H1 (cell line): ENCODE results near the gene VHLL. TPM values are rescaled to one million over a fixed set of nuclear protein-coding genes. Genes with fewer than 3 reads are reported as not detected.

Experiments
- CTCF ChIA-PET: fragments of 300-600 bp; sonication (Branson Sonifier 250); formaldehyde crosslinking; loops from one replicate; lab custom pipeline; 2021; ENCODE audit not compliant: partially characterized antibody; lab: Charles Lee
- POLR2A ChIA-PET: fragments of 300-600 bp; sonication (Branson Sonifier 250); formaldehyde crosslinking; loops from one replicate; lab custom pipeline; 2021; ENCODE audit warnings: inconsistent platforms; ENCODE audit not compliant: partially characterized antibody; lab: Charles Lee
- DNase-seq, 2 experiments: peaks; one replicate each; pipeline versions ENCODE4 v3.0.0 to v3.0.0-alpha.2; 2010 to 2022; ENCODE audit warnings: low spot score in 2 of 2, low read depth in 1 of 2, mixed read lengths in 1 of 2
- FAIRE-seq: peaks from 2 replicates; lab custom pipeline; 2011; peaks lifted over from hg19 to GRCh38; lab: Jason Lieb, UNC
- H2AFZ ChIP-seq: 2 replicates; pipeline ENCODE4 v1.8.1; 2012; ENCODE audit warnings: low read length, inconsistent platforms
- H2AK5ac ChIP-seq: 2 replicates; pipeline ENCODE4 v1.6.1; 2013; ENCODE audit warnings: low read depth, low read length
- H2BK120ac ChIP-seq: replicated peaks from 2 replicates; pipeline ENCODE3; 2013; ENCODE audit warnings: low read depth, low read length, inconsistent platforms
- H2BK12ac ChIP-seq: 2 replicates; pipeline ENCODE4 v1.6.1; 2013; ENCODE audit warnings: low read depth, low read length
- H2BK15ac ChIP-seq: 2 replicates; pipeline ENCODE4 v1.6.1; 2013; ENCODE audit warnings: low read length
- H2BK20ac ChIP-seq: 2 replicates; pipeline ENCODE4 v1.6.1; 2013; ENCODE audit warnings: low read length
- H2BK5ac ChIP-seq: 2 replicates; pipeline ENCODE4 v1.6.1; 2013; ENCODE audit warnings: low read depth, low read length
- H3K14ac ChIP-seq: 2 replicates; pipeline ENCODE4 v1.6.1; 2013; ENCODE audit warnings: inconsistent platforms; ENCODE audit not compliant: insufficient read length
- H3K18ac ChIP-seq: 2 replicates; pipeline ENCODE4 v1.6.1; 2013; ENCODE audit warnings: low read length; ENCODE audit errors: extremely low read depth
- H3K23ac ChIP-seq: 2 replicates; pipeline ENCODE4 v1.6.1; 2013; ENCODE audit warnings: inconsistent platforms; ENCODE audit not compliant: insufficient read length
- H3K23me2 ChIP-seq: 2 replicates; pipeline ENCODE4 v1.6.1; 2013; ENCODE audit warnings: low read depth, low read length
- H3K27ac ChIP-seq: 2 replicates; pipeline ENCODE4 v1.6.1; 2011; ENCODE audit warnings: low read depth, low read length, inconsistent platforms
- H3K27me3 ChIP-seq, 4 experiments: replicated peaks in 1 of 4; 1 replicate in 1 of 4; 2 replicates in 3 of 4; pipeline versions ENCODE4 v1.6.1 to v1.8.1; 2011 to 2013; ENCODE audit warnings: low read length in 3 of 4, mild to moderate bottlenecking in 3 of 4, inconsistent platforms in 2 of 4, mixed read lengths in 2 of 4, moderate library complexity in 1 of 4; ENCODE audit not compliant: control insufficient read depth in 3 of 4, insufficient read depth in 3 of 4; ENCODE audit errors: extremely low read depth in 1 of 4
- H3K36me3 ChIP-seq, 4 experiments: 2 replicates each; pipeline versions ENCODE4 v1.6.1 to v1.8.1; 2011 to 2013; ENCODE audit warnings: mild to moderate bottlenecking in 4 of 4, low read length in 3 of 4, moderate library complexity in 2 of 4, control low read depth in 1 of 4, inconsistent platforms in 1 of 4; ENCODE audit not compliant: insufficient read depth in 4 of 4, control insufficient read depth in 2 of 4
- H3K4ac ChIP-seq: replicated peaks from 2 replicates; pipeline ENCODE3; 2013; ENCODE audit warnings: low read length, low read depth, mixed read lengths, inconsistent platforms; ENCODE audit not compliant: insufficient read length
- H3K4me1 ChIP-seq, 4 experiments: replicated peaks in 1 of 4; 1 replicate in 1 of 4; 2 replicates in 3 of 4; pipeline versions ENCODE4 v1.6.1 to v1.8.1; 2011 to 2013; ENCODE audit warnings: low read length in 3 of 4, inconsistent platforms in 2 of 4, mixed read lengths in 1 of 4; ENCODE audit not compliant: insufficient read depth in 4 of 4, control insufficient read depth in 3 of 4
- H3K4me2 ChIP-seq, 2 experiments: 2 replicates each; pipeline versions ENCODE4 v1.6.1 to v1.8.1; 2011 to 2013; ENCODE audit warnings: low read depth in 2 of 2, low read length in 2 of 2, control low read depth in 1 of 2, inconsistent platforms in 1 of 2, mild to moderate bottlenecking in 1 of 2; ENCODE audit not compliant: insufficient read depth in 1 of 2
- H3K4me3 ChIP-seq, 4 experiments: fragments of 200-600, 300-600 bp in 1 of 4; sonication (generic), shearing (Covaris generic), sonication (Bioruptor Twin) in 1 of 4; 2 replicates each; pipeline versions ENCODE4 v1.5.1 to v1.8.1; 2011 to 2016; ENCODE audit warnings: low read length in 4 of 4, low read depth in 3 of 4, control low read depth in 2 of 4, inconsistent platforms in 2 of 4, mild to moderate bottlenecking in 2 of 4, mixed read lengths in 1 of 4, moderate library complexity in 1 of 4; ENCODE audit not compliant: insufficient read depth in 2 of 4; ENCODE audit errors: extremely low read depth in 1 of 4
- H3K56ac ChIP-seq: replicated peaks from 2 replicates; pipeline ENCODE3; 2013; ENCODE audit warnings: low read depth, mild to moderate bottlenecking, mixed read lengths, low read length, inconsistent platforms; ENCODE audit not compliant: insufficient read length
- H3K79me1 ChIP-seq: 2 replicates; pipeline ENCODE4 v1.6.1; 2013; ENCODE audit warnings: low read depth, low read length, control low read depth
- H3K79me2 ChIP-seq, 2 experiments: 2 replicates each; pipeline versions ENCODE4 v1.6.1 to v1.8.1; 2012 to 2013; ENCODE audit warnings: low read length in 2 of 2, mild to moderate bottlenecking in 2 of 2, inconsistent platforms in 1 of 2; ENCODE audit not compliant: insufficient read depth in 2 of 2, control insufficient read depth in 1 of 2
- H3K9ac ChIP-seq, 4 experiments: replicated peaks in 1 of 4; 1 replicate in 1 of 4; 2 replicates in 3 of 4; pipeline versions ENCODE4 v1.6.1 to v1.8.1; 2011 to 2013; ENCODE audit warnings: low read depth in 3 of 4, low read length in 3 of 4, control low read depth in 2 of 4, mild to moderate bottlenecking in 2 of 4, moderate library complexity in 2 of 4, inconsistent platforms in 1 of 4; ENCODE audit errors: extremely low read depth in 1 of 4
- H3K9me3 ChIP-seq, 2 experiments: 2 replicates each; pipeline versions ENCODE4 v1.6.1 to v1.8.1; 2012 to 2013; ENCODE audit warnings: mild to moderate bottlenecking in 2 of 2, moderate library complexity in 2 of 2, control low read depth in 1 of 2, inconsistent platforms in 1 of 2, low read depth in 1 of 2, low read length in 1 of 2, mixed read lengths in 1 of 2; ENCODE audit not compliant: insufficient read depth in 2 of 2
- H4K20me1 ChIP-seq, 2 experiments: replicated peaks in 1 of 2; 2 replicates each; pipeline versions ENCODE3 to v1.8.1; 2011 to 2013; ENCODE audit warnings: inconsistent platforms in 2 of 2, low read length in 2 of 2, mild to moderate bottlenecking in 1 of 2; ENCODE audit not compliant: insufficient read depth in 2 of 2, control insufficient read depth in 1 of 2
- H4K5ac ChIP-seq: 2 replicates; pipeline ENCODE4 v1.6.1; 2013; ENCODE audit warnings: low read length, low read depth, mixed read lengths, inconsistent platforms; ENCODE audit not compliant: insufficient read length
- H4K8ac ChIP-seq: 2 replicates; pipeline ENCODE4 v1.8.0; 2013; ENCODE audit warnings: mild to moderate bottlenecking, moderate library complexity, low read length, inconsistent platforms; ENCODE audit not compliant: insufficient read depth; ENCODE audit errors: extremely low read depth
- H4K91ac ChIP-seq: replicated peaks from 2 replicates; pipeline ENCODE3; 2013; ENCODE audit warnings: low read length, mixed read lengths, inconsistent platforms; ENCODE audit not compliant: insufficient read length
- CHD2 ChIP-seq: IDR thresholded peaks from 2 replicates; pipeline ENCODE4 v1.6.1; 2012; ENCODE audit warnings: low read length, improper control_type of control experiment
- E2F6 ChIP-seq: IDR thresholded peaks from 2 replicates; pipeline ENCODE4 v1.6.1; 2012; ENCODE audit warnings: inconsistent platforms
- EP300 ChIP-seq, 2 experiments: IDR thresholded peaks; 1 replicate in 1 of 2; 2 replicates in 1 of 2; pipeline ENCODE4 v1.6.1; 2011 to 2012; ENCODE audit warnings: low read depth in 2 of 2, low read length in 2 of 2, mild to moderate bottlenecking in 2 of 2, borderline replicate concordance in 1 of 2, inconsistent platforms in 1 of 2, moderate library complexity in 1 of 2
- JUN ChIP-seq: IDR thresholded peaks from 2 replicates; pipeline ENCODE4 v1.6.1; 2011; ENCODE audit warnings: low read depth, mild to moderate bottlenecking, improper control_type of control experiment, low read length
- KDM4A ChIP-seq: IDR thresholded peaks from one replicate; pipeline ENCODE4 v1.7.1; 2012; ENCODE audit warnings: low read depth, mild to moderate bottlenecking, moderate library complexity, low read length, inconsistent platforms; ENCODE audit not compliant: severe bottlenecking
- NANOG ChIP-seq: IDR thresholded peaks from 2 replicates; pipeline ENCODE4 v1.6.1; 2011; ENCODE audit warnings: low read length, low read depth, mild to moderate bottlenecking, inconsistent platforms; ENCODE audit not compliant: insufficient read depth, poor library complexity, severe bottlenecking
- POU5F1 ChIP-seq: IDR thresholded peaks from 2 replicates; pipeline ENCODE4 v1.6.1; 2011; ENCODE audit warnings: low read depth, mild to moderate bottlenecking, low read length, moderate library complexity
- RBBP5 ChIP-seq: IDR thresholded peaks from 2 replicates; pipeline ENCODE4 v1.7.1; 2012; ENCODE audit warnings: low read depth, mild to moderate bottlenecking, inconsistent platforms, low read length, moderate library complexity, borderline replicate concordance
- RNF2 ChIP-seq: fragments of 200-900, 300-1000 bp; sonication (generic); IDR thresholded peaks from 2 replicates; pipeline ENCODE4 v1.7.1; 2016; ENCODE audit warnings: borderline replicate concordance, low read depth, mild to moderate bottlenecking, antibody characterized with exemption, low read length; ENCODE audit not compliant: poor library complexity, severe bottlenecking; ENCODE audit errors: missing control alignments
- SIX5 ChIP-seq: IDR thresholded peaks from 2 replicates; pipeline ENCODE4 v1.6.1; 2011; ENCODE audit warnings: mild to moderate bottlenecking, low read depth, low read length
- TBP ChIP-seq: IDR thresholded peaks from 2 replicates; pipeline ENCODE4 v1.6.1; 2011; ENCODE audit warnings: low read depth, low read length, improper control_type of control experiment
- TCF12 ChIP-seq: IDR thresholded peaks from 2 replicates; pipeline ENCODE4 v1.6.1; 2011; ENCODE audit warnings: low read depth, mild to moderate bottlenecking, low read length
- YY1 ChIP-seq: IDR thresholded peaks from 2 replicates; pipeline ENCODE4 v1.6.1; 2011; ENCODE audit warnings: low read depth, mild to moderate bottlenecking, low read length
- WGBS, 2 experiments: shearing (Covaris generic) in 1 of 2; methylation state at CpG; one replicate each; pipeline versions ENCODE4 v1.1.6 to v1.1.7; 2013 to 2015; ENCODE audit warnings: low lambda C conversion rate in 2 of 2, mixed read lengths in 2 of 2, inconsistent platforms in 1 of 2, low coverage in 1 of 2, missing lambda C conversion rate in 1 of 2; ENCODE audit not compliant: insufficient replicate concordance in 2 of 2, insufficient coverage in 1 of 2, insufficient read length in 1 of 2; ENCODE audit errors: extremely low coverage in 1 of 2, missing lambda C conversion rate in 1 of 2; 5-methylcytosine and 5-hydroxymethylcytosine counted together
- polyA plus RNA-seq, 7 experiments: library from polyadenylated mRNA; depleted of rRNA in 3 of 7; stranded (reverse) in 5 of 7; unstranded in 2 of 7; fragments of >200 nt in 5 of 7; fragments of 200-250 nt in 2 of 7; gene quantifications; 1 replicate in 5 of 7; 2 replicates in 1 of 7; 4 replicates in 1 of 7; pipeline versions ENCODE4 v1.2.1 to v1.2.3, GENCODE V29; 2011 to 2013; ENCODE audit warnings: missing spikeins in 2 of 7, mixed read lengths in 2 of 7
- total RNA-seq: library from RNA; stranded (reverse); fragmentation: NEBNext Ultra II Directional; extraction: Animal tissue kit (Norgen Biotek cat#: 25700); gene quantifications from 2 replicates; pipeline ENCODE4 v1.2.1, GENCODE V29; 2021

Gene VHLL
- total and polyA plus RNA-seq, 2 of the 8 experiments (the other 6 are each of a cell fraction or from before 2014, with no cell fraction given), result not detected

GRCh38 chr1:156284757-156285156 lies 14.3 kb downstream of the VHLL start:
- Histone ChIP-seq H2BK5ac (no peak overlapping the region), H2BK12ac (no peak overlapping the region), H4K91ac (no peak overlapping the region), H3K56ac (no peak overlapping the region), H3K23ac (no peak overlapping the region), H3K36me3 (peaks cover 0 to 4% (median 0%) of the 10 kb centered on the region in 4 experiments; a peak in 1 of 8 replicates), H2BK20ac (no peak overlapping the region), H3K9ac (no peak overlapping the region; a peak in 1 of 7 replicates), H4K8ac (no peak overlapping the region), H3K4ac (no peak overlapping the region), H4K20me1 (peaks cover 0 to 9% of the 10 kb centered on the region in 2 experiments), H2AK5ac (no peak overlapping the region), H2AFZ (no peak overlapping the region), H3K79me1 (peaks cover 8% of the 10 kb centered on the region), H3K4me2 (no peak overlapping the region), H3K79me2 (peaks cover 18 to 25% of the 10 kb centered on the region in 2 experiments), H3K23me2 (peaks cover 13% of the 10 kb centered on the region), H3K27me3 (no peaks in the 10 kb centered on the region), H4K5ac (no peak overlapping the region), H3K14ac (no peak overlapping the region), H3K4me3 (no peak overlapping the region), H3K18ac (no peak overlapping the region), H2BK15ac (no peak overlapping the region), H3K9me3 (no peaks in the 10 kb centered on the region), H3K27ac (no peak overlapping the region), H3K4me1 (peaks cover 0 to 10% (median 3%) of the 10 kb centered on the region in 4 experiments; a peak in 2 of 7 replicates), H2BK120ac (no peak overlapping the region)
- FAIRE-seq (no peak), DNase-seq (no peak)
- no peak for TF ChIP-seq RNF2
- TF ChIP-seq KDM4A, result no peak
- no peak for TF ChIP-seq EP300 (IDR thresholded peaks at IDR 0.05; ENCODE audit: borderline replicate concordance in 1 of 2, low read depth in 2 of 2, low read length in 2 of 2)
- TF ChIP-seq SIX5, result no peak
- TF ChIP-seq NANOG, result no peak
- TF ChIP-seq CHD2, result no peak
- TF ChIP-seq TCF12, result no peak
- TF ChIP-seq RBBP5, result no peak
- TF ChIP-seq JUN, result no peak
- no peak for TF ChIP-seq TBP
- TF ChIP-seq POU5F1, result no peak
- TF ChIP-seq E2F6, result no peak
- TF ChIP-seq YY1, result no peak
- 92% methylated on average over 4 of the region's 4 CpGs; no CpG with 5 or more reads in 1 of the 2 experiments for WGBS, 2 experiments
- POLR2A ChIA-PET, result interaction anchor here (0.7 to 17.4 kb wide), 6 partner anchors 16 to 76 kb away, joined by 3 to 221 read pairs (median 3); partner anchors contain the start of genes BGLAP, GLMP, PAQR6 and PMF1
- CTCF ChIA-PET, result interaction anchor here (0.7 to 1.5 kb wide), 4 partner anchors 35 to 143 kb away, joined by 3 to 5 read pairs (median 4); no protein-coding TSS in a partner anchor
